GM18505 (cell line): ENCODE measurements around the gene PLCB1.
"Not testable (repeated sequence)": the region's sequence is repeated elsewhere in the genome, so short reads cannot be mapped to it uniquely, and the experiment has no call there.

Experiments
- ATAC-seq: cut with Tn5 transposase; IDR thresholded peaks from one replicate; pipeline ENCODE4 v1.9.1; 2021; ENCODE audit not compliant: unreplicated experiment
- POLR2A ChIP-seq: IDR thresholded peaks from 4 replicates; pipeline ENCODE4 v1.6.1; 2011; ENCODE audit warnings: borderline replicate concordance; ENCODE audit not compliant: insufficient read depth, insufficient read length; ENCODE audit errors: extremely low read depth

PLCB1 gene

DNA sequence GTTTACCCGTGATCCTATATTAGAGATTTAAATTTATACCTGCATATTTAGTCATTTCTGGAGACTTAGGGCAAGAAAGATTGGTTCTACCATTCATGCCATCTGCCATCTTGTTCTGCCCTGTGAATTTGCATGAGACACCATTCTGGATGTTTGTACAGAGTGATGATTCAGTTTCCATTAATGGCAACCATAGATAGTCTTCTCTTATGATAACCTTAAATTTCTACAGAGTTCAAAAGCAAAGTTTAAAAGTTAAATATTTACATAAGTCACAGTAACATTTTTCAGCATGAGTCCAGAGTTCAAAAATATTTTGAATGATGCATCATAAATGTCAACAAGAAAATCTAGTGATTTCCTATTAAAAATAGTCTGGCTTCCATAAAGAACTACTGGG lies 23.2 kb downstream of the PLCB1 start:
- ATAC-seq = no peak
- no peak for TF ChIP-seq POLR2A

DNA sequence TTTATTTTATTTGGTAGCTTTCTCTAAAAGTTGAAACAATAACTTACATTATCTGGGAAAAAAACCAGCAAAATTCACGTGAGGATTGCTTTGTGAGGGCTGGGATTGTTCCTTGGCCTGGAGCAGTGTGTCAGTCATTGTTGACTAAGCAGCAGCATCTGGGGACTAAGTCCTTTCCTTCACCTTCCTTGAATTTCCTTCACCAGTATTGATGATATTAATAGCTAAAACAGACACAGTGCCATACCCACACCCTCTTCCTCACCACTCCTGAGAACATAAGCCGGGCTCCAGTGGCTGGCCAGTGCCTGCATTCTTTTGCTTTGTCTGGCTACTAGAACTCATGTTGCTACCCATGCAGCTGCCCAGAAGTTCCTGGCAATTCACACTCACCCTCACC lies 23.7 kb downstream of the PLCB1 start:
- no peak for ATAC-seq
- no peak for TF ChIP-seq POLR2A

GRCh38 chr20:8156235-8157079 lies 24.4 kb downstream of the PLCB1 start:
- no peak for TF ChIP-seq POLR2A
- peak; percentile 71 for ATAC-seq

GRCh38 chr20:8159217-8159616 lies 27.2 kb downstream of the PLCB1 start:
- not testable (repeated sequence) for ATAC-seq

DNA sequence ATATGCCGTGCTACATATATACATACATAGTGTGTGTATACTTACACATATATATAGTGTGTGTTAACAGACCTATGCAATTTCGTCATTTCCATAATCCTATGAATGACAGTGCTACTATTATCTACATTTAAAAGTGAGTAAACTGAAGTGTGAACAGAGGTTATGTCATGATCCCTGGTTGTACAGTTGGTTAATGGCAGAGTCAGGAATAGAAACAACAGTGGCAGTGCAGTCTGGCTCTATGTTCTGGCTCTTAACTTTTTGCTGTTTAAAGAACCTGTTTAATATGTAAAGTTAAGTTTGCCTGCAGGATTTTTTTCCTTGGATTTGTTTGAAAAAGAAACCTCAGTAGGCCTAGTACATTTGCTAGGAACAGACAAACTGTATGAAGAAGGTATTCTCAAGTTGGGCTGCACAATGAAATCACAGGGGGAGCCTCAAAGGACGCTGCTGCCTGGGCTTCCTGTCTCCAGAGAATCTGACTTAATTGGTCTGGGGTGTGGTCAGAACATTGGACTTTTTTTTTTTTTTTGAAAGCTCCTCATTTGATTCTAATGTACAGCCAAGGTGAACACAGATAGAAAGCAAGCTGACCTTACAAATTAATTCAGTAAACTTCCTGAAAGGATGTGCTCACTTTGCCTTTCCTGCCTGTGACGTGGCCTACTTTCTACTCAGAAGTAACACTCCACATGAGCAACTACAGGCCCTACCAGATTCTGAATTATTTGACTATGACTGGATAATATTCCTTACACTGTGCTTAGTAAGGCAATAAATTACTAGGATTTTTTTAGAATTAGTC lies 29.4 kb downstream of the PLCB1 start:
- no peak for TF ChIP-seq POLR2A
- no peak for ATAC-seq

- no peak for ATAC-seq
- no peak for TF ChIP-seq POLR2A
These were observed 30.5 kb downstream of the PLCB1 start for GRCh38 chr20:8162610-8163009.

DNA sequence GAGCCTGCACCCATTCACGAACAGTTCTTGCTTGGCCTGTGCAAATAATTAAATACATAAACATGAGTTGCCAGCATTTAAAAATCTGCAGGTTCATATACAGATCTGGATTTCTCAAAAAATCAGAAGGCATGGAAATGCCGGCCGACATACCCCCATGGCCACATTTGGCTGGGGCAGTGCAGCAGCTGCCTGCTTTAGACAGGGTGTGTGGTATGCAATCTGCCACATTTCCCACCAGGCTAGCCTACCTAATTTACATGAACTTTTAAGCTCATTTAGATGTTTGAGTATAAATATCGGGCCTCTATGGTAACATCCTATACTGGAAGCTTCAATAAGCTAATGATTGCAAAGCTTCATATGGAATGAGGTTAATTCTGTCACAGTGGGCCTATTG lies 31.5 kb downstream of the PLCB1 start:
- no peak for TF ChIP-seq POLR2A
- no peak for ATAC-seq

- TF ChIP-seq POLR2A = no peak
- ATAC-seq = no peak
These were observed 34.7 kb downstream of the PLCB1 start for GRCh38 chr20:8166730-8167129.

GRCh38 chr20:8168785-8169288 lies 36.8 kb downstream of the PLCB1 start:
- ATAC-seq = no peak
- TF ChIP-seq POLR2A = no peak

- TF ChIP-seq POLR2A = no peak
- no peak for ATAC-seq
These were observed 38.9 kb downstream of the PLCB1 start for GRCh38 chr20:8170921-8171320.

DNA sequence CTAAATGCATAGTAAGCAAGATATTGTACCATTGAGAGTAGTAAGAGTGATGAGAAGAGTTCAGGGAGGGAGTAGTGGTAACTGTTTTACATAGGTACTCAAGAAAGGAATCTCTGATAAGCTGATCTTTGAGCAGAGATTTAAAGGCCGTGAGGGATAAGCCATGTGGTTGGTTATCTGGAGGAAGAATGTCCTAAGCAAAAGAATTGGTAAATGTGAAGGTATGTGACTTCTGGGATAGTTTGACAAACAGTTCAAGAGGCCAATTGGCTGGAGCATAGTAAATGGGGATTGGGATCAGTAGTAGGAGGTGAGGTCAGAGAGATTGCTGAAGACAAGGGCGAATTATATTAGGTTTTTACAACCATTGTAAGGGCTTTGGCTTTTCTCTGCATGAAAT lies 40.1 kb downstream of the PLCB1 start:
- TF ChIP-seq POLR2A = no peak
- no peak for ATAC-seq

- TF ChIP-seq POLR2A = no peak
- ATAC-seq = no peak
These were observed 43.9 kb downstream of the PLCB1 start for GRCh38 chr20:8175741-8176675.

GRCh38 chr20:8183526-8183925 lies 51.5 kb downstream of the PLCB1 start:
- TF ChIP-seq POLR2A = no peak
- no peak for ATAC-seq

GRCh38 chr20:8187740-8188139 lies 55.7 kb downstream of the PLCB1 start:
- TF ChIP-seq POLR2A = no peak
- ATAC-seq = no peak
